Stomach (tissue), 4 donors: ENCODE results near the gene PSMC4.

ENCODE experiments used
- EP300 ChIP-seq: sonication (generic); formaldehyde crosslinking; IDR thresholded peaks from one replicate; pipeline ENCODE4 v1.6.1; 2017; ENCODE audit warnings: antibody characterized with exemption
- TF ChIP-seq, protein P1 (sequence below), 7 experiments: fragments of 450-650 bp in 4 of 7; fragments of 200-600 bp in 3 of 7; sonication (generic) in 3 of 7; IDR thresholded peaks; one replicate each; pipeline ENCODE4 v1.5.1; 2016 to 2019; ENCODE audit warnings: antibody characterized with exemption in 7 of 7, control low read depth in 2 of 7, mild to moderate bottlenecking in 1 of 7

DNA sequence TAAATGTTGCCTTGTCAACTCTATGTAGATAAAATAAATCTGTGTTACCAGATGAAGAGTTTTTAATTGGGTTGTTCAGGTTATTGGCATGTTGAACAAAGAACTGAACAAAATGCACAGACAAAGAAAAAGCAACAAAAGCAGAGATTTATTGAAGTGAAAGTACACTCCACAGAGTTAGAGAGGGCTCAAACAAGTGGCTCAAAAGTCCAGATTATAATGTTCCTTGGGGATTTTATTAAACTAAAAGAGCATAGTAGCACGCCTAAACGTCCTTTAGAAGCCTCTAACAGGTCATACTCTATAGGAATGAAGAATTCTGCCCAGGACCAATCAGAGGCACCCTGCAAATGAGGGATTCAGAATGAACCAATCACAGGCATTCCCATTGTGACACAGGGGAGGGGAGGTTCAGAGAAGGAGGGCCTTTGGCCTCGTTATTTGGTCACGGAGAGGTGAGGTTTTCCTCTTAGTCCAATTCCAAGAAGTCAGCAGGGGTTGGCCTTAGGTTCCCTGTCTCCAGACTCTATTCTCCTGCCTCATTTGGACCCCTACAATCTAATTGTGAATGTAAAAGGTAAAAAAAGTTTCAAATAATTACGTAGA lies 12.8 kb downstream of the PSMC4 start:
- TF ChIP-seq, protein P1, sequence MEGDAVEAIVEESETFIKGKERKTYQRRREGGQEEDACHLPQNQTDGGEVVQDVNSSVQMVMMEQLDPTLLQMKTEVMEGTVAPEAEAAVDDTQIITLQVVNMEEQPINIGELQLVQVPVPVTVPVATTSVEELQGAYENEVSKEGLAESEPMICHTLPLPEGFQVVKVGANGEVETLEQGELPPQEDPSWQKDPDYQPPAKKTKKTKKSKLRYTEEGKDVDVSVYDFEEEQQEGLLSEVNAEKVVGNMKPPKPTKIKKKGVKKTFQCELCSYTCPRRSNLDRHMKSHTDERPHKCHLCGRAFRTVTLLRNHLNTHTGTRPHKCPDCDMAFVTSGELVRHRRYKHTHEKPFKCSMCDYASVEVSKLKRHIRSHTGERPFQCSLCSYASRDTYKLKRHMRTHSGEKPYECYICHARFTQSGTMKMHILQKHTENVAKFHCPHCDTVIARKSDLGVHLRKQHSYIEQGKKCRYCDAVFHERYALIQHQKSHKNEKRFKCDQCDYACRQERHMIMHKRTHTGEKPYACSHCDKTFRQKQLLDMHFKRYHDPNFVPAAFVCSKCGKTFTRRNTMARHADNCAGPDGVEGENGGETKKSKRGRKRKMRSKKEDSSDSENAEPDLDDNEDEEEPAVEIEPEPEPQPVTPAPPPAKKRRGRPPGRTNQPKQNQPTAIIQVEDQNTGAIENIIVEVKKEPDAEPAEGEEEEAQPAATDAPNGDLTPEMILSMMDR (IDR thresholded peaks at IDR 0.05) = no peak
- no peak for TF ChIP-seq EP300
